MM.1S (cell line): ENCODE measurements around the gene WDR26.

Experiments used
- DNase-seq: peaks from one replicate; pipeline ENCODE4 v3.0.0-alpha.2; 2015
- H2AFZ ChIP-seq: fragments of 300-600 bp; sonication (generic); 2 replicates; pipeline ENCODE4 v1.6.0; 2016; ENCODE audit warnings: antibody characterized with exemption, low read length
- H3F3A ChIP-seq: fragments of 300-600 bp; sonication (generic); 2 replicates; pipeline ENCODE4 v1.6.1; 2016; ENCODE audit warnings: mild to moderate bottlenecking, antibody characterized with exemption, low read length, moderate library complexity, mixed read lengths; ENCODE audit not compliant: insufficient read depth
- H3K27ac ChIP-seq: fragments of 300-600 bp; sonication (generic); 2 replicates; pipeline ENCODE4 v1.5.1; 2016; ENCODE audit warnings: mild to moderate bottlenecking, low read length
- H3K27me3 ChIP-seq: fragments of 300-600 bp; sonication (generic); replicated peaks from 2 replicates; pipeline ENCODE4 v1.6.0; 2016; ENCODE audit warnings: low read length; ENCODE audit not compliant: insufficient read depth
- H3K36me3 ChIP-seq: fragments of 300-600 bp; sonication (generic); replicated peaks from 2 replicates; pipeline ENCODE4 v1.6.1; 2016; ENCODE audit warnings: mild to moderate bottlenecking, low read length, mixed read lengths; ENCODE audit not compliant: insufficient read depth
- H3K4me1 ChIP-seq: fragments of 300-600 bp; sonication (generic); 2 replicates; pipeline ENCODE4 v1.6.1; 2016; ENCODE audit warnings: low read length, mixed read lengths
- H3K4me2 ChIP-seq: fragments of 300-600 bp; sonication (generic); 2 replicates; pipeline ENCODE4 v1.6.0; 2016; ENCODE audit warnings: low read depth, low read length
- H3K4me3 ChIP-seq: fragments of 300-600 bp; sonication (generic); 2 replicates; pipeline ENCODE4 v1.5.1; 2016; ENCODE audit warnings: low read length, mixed read lengths
- H3K79me2 ChIP-seq: fragments of 300-600 bp; sonication (generic); 2 replicates; pipeline ENCODE4 v1.6.1; 2016; ENCODE audit warnings: mixed run types, low read length, mixed read lengths
- H3K9ac ChIP-seq: fragments of 300-600 bp; sonication (generic); 2 replicates; pipeline ENCODE4 v1.6.1; 2016; ENCODE audit warnings: low read length, mixed read lengths
- H3K9me2 ChIP-seq: fragments of 300-600 bp; sonication (generic); replicated peaks from 2 replicates; pipeline ENCODE4 v1.6.1; 2016; ENCODE audit warnings: mild to moderate bottlenecking, low read length, mixed read lengths; ENCODE audit not compliant: insufficient read depth
- H3K9me3 ChIP-seq: fragments of 300-600 bp; sonication (generic); replicated peaks from 2 replicates; pipeline ENCODE4 v1.6.1; 2016; ENCODE audit warnings: mild to moderate bottlenecking, low read length, mixed read lengths; ENCODE audit not compliant: insufficient read depth
- H4K20me1 ChIP-seq: fragments of 300-600 bp; sonication (generic); 2 replicates; pipeline ENCODE4 v1.6.1; 2016; ENCODE audit warnings: mild to moderate bottlenecking, low read length, moderate library complexity, mixed read lengths; ENCODE audit not compliant: insufficient read depth
- CTCF ChIP-seq: fragments of 300-600 bp; sonication (generic); IDR thresholded peaks from 2 replicates; pipeline ENCODE4 v1.5.1; 2016; ENCODE audit warnings: antibody characterized with exemption, low read length, mixed read lengths
- EZH2 ChIP-seq: fragments of 300-600 bp; sonication (generic); optimal IDR thresholded peaks from 2 replicates; pipeline ENCODE3; 2017; ENCODE audit warnings: low read depth, mild to moderate bottlenecking, antibody characterized with exemption, low read length, mixed read lengths
- EZH2phosphoT487 ChIP-seq: fragments of 300-600 bp; sonication (generic); IDR thresholded peaks from 2 replicates; pipeline ENCODE4 v1.6.1; 2018; ENCODE audit warnings: antibody characterized with exemption, low read length

The WDR26 gene

GRCh38 chr1:224425279-224425884, 9.2 kb downstream of the WDR26 start:
- no peaks in the 10 kb centered on the region for H3K27me3 ChIP-seq
- H3F3A ChIP-seq = peaks cover 6% of the 10 kb centered on the region; the same call in 1 of the 2 replicates
- no peak for DNase-seq
- no peak overlapping the region for H2AFZ ChIP-seq
- no peak overlapping the region for H3K4me3 ChIP-seq
- H3K9me2 ChIP-seq = no peaks in the 10 kb centered on the region
- H3K27ac ChIP-seq = no peak overlapping the region
- H3K36me3 ChIP-seq = peaks cover 11% of the 10 kb centered on the region
- no peak overlapping the region for H3K9ac ChIP-seq
- H3K4me1 ChIP-seq = peaks cover 3% of the 10 kb centered on the region; the same call in 1 of the 2 replicates
- H3K9me3 ChIP-seq = no peaks in the 10 kb centered on the region
- no peaks in the 10 kb centered on the region; the same call in 1 of the 2 replicates for H4K20me1 ChIP-seq
- no peak overlapping the region for H3K4me2 ChIP-seq
- TF ChIP-seq CTCF (no peak), EZH2phosphoT487 (no peak), EZH2 (no peak)
- peaks cover 50% of the 10 kb centered on the region for H3K79me2 ChIP-seq

GRCh38 chr1:224420106-224420505, 14.5 kb downstream of the WDR26 start:
- no peaks in the 10 kb centered on the region for H3F3A ChIP-seq
- H3K4me3 ChIP-seq = no peak overlapping the region
- H3K9me2 ChIP-seq = no peaks in the 10 kb centered on the region
- H3K9ac ChIP-seq = no peak overlapping the region
- DNase-seq = no peak
- H3K79me2 ChIP-seq = peaks cover 7% of the 10 kb centered on the region; the same call in 1 of the 2 replicates
- no peaks in the 10 kb centered on the region for H3K9me3 ChIP-seq
- TF ChIP-seq EZH2 (no peak), EZH2phosphoT487 (no peak), CTCF (no peak)
- H3K27ac ChIP-seq = no peak overlapping the region
- no peaks in the 10 kb centered on the region for H3K27me3 ChIP-seq
- no peak overlapping the region for H3K4me2 ChIP-seq
- no peaks in the 10 kb centered on the region for H3K4me1 ChIP-seq
- H2AFZ ChIP-seq = no peak overlapping the region
- H3K36me3 ChIP-seq = peaks cover 27% of the 10 kb centered on the region
- H4K20me1 ChIP-seq = peaks cover 1% of the 10 kb centered on the region; the same call in 1 of the 2 replicates

- Histone ChIP-seq H4K20me1 (peaks cover 7% of the 10 kb centered on the region; the same call in 1 of the 2 replicates), H2AFZ (no peak overlapping the region), H3K79me2 (peaks cover 14% of the 10 kb centered on the region; the same call in 1 of the 2 replicates), H3K9me2 (no peaks in the 10 kb centered on the region), H3K4me1 (no peaks in the 10 kb centered on the region), H3K36me3 (peaks cover 15% of the 10 kb centered on the region), H3K4me2 (no peak overlapping the region), H3K27ac (no peak overlapping the region), H3K9me3 (no peaks in the 10 kb centered on the region), H3K27me3 (no peaks in the 10 kb centered on the region), H3K9ac (no peak overlapping the region), H3K4me3 (no peak overlapping the region), H3F3A (no peaks in the 10 kb centered on the region)
- DNase-seq = no peak
- TF ChIP-seq CTCF (no peak), EZH2 (no peak)
These were observed 22.8 kb downstream of the WDR26 start for GRCh38 chr1:224411766-224412165.
